Spinal cord (tissue), 10 donors: ENCODE data around the gene SELL. TPM values are rescaled to one million over a fixed set of nuclear protein-coding genes. Genes with fewer than 3 reads are reported as not detected.

ENCODE experiments used
- DNase-seq, 6 donors: peaks; one replicate each; pipeline versions ENCODE4 v3.0.0 to v3.0.0-alpha.2; 2013 to 2015; ENCODE audit warnings: low spot score in 6 of 6, low read depth in 4 of 6
- H3K27ac ChIP-seq: one replicate; pipeline ENCODE4 v1.5.1; 2013; ENCODE audit warnings: low read depth, low read length, control low read depth
- H3K27me3 ChIP-seq: one replicate; pipeline ENCODE4 v1.6.1; 2013; ENCODE audit warnings: low read length; ENCODE audit not compliant: control insufficient read depth, insufficient read depth
- H3K36me3 ChIP-seq: one replicate; pipeline ENCODE4 v1.6.1; 2013; ENCODE audit warnings: low read length; ENCODE audit not compliant: control insufficient read depth, insufficient read depth
- H3K4me1 ChIP-seq: one replicate; pipeline ENCODE4 v1.6.1; 2013; ENCODE audit warnings: low read length; ENCODE audit not compliant: control insufficient read depth, insufficient read depth
- H3K4me3 ChIP-seq: one replicate; pipeline ENCODE4 v1.5.1; 2013; ENCODE audit warnings: low read depth, low read length, control low read depth
- H3K9me3 ChIP-seq: one replicate; pipeline ENCODE4 v1.6.1; 2013; ENCODE audit warnings: low read length; ENCODE audit not compliant: control insufficient read depth, insufficient read depth
- WGBS: methylation state at CpG from one replicate; pipeline ENCODE4 v1.1.5; 2013; ENCODE audit warnings: missing lambda C conversion rate; ENCODE audit not compliant: insufficient coverage; 5-methylcytosine and 5-hydroxymethylcytosine counted together
- polyA plus RNA-seq, 2 donors: library from polyadenylated mRNA; unstranded; fragments of 120-200 nt; gene quantifications; one replicate each; pipeline ENCODE4 v1.2.1, GENCODE V29; 2013; ENCODE audit not compliant: insufficient read length in 2 of 2
- total RNA-seq, 2 donors: library from RNA; depleted of rRNA in 1 of 2; stranded (reverse); fragments of 120-200 nt in 1 of 2; fragments of >200 nt in 1 of 2; gene quantifications; one replicate each; pipeline versions ENCODE4 v1.2.3 to v1.2.4, GENCODE V29; 2013 to 2014
- donor health status: healthy.

The SELL gene
- total and polyA plus RNA-seq, 4 donors, result 3.7 to 15.9 (median 7.6) TPM

- Histone ChIP-seq H3K4me1 (no peaks in the 10 kb centered on the region), H3K27ac (no peak overlapping the region), H3K36me3 (no peaks in the 10 kb centered on the region), H3K9me3 (no peaks in the 10 kb centered on the region), H3K4me3 (no peak overlapping the region), H3K27me3 (no peaks in the 10 kb centered on the region)
- no CpG with 5 or more reads among the region's 4 CpGs for WGBS
- no peak for DNase-seq
Measured at GRCh38 chr1:169650551-169650950, 60.9 kb downstream of the SELL start.

- Histone ChIP-seq H3K9me3 (no peaks in the 10 kb centered on the region), H3K4me3 (no peak overlapping the region), H3K4me1 (no peaks in the 10 kb centered on the region), H3K27ac (no peak overlapping the region), H3K36me3 (no peaks in the 10 kb centered on the region), H3K27me3 (no peaks in the 10 kb centered on the region)
- WGBS, result no CpG with 5 or more reads among the region's 1 CpG
- no peak for DNase-seq
Measured at GRCh38 chr1:169648709-169649108, 62.7 kb downstream of the SELL start.

GRCh38 chr1:169648187-169648586 is 63.2 kb downstream of the SELL start:
- H3K36me3 ChIP-seq, result no peaks in the 10 kb centered on the region
- H3K4me1 ChIP-seq, result no peaks in the 10 kb centered on the region
- no peak overlapping the region for H3K4me3 ChIP-seq
- H3K9me3 ChIP-seq, result no peaks in the 10 kb centered on the region
- H3K27me3 ChIP-seq, result no peaks in the 10 kb centered on the region
- no peak for DNase-seq
- H3K27ac ChIP-seq, result no peak overlapping the region
- WGBS, result no CpG with 5 or more reads among the region's 2 CpGs

GRCh38 chr1:169647512-169647911 is 63.9 kb downstream of the SELL start:
- no peak overlapping the region for H3K4me3 ChIP-seq
- H3K4me1 ChIP-seq, result no peaks in the 10 kb centered on the region
- no peaks in the 10 kb centered on the region for H3K9me3 ChIP-seq
- H3K27ac ChIP-seq, result no peak overlapping the region
- no peaks in the 10 kb centered on the region for H3K27me3 ChIP-seq
- no peak for DNase-seq
- H3K36me3 ChIP-seq, result no peaks in the 10 kb centered on the region

GRCh38 chr1:169644297-169644696 is 67.1 kb downstream of the SELL start:
- Histone ChIP-seq H3K27ac (no peak overlapping the region), H3K9me3 (no peaks in the 10 kb centered on the region), H3K36me3 (no peaks in the 10 kb centered on the region), H3K4me3 (no peak overlapping the region), H3K4me1 (no peaks in the 10 kb centered on the region), H3K27me3 (no peaks in the 10 kb centered on the region)
- WGBS, result 86% methylated on average over 1 of the region's 3 CpGs
- DNase-seq, result no peak

Other genes starting within 250 kb of the SELL start
- gene SLC19A2, start 225.7 kb downstream of the SELL start, total RNA-seq, result 10 to 100 TPM in 1 of 2 donors, 1 to 10 TPM in 1; 9.5 to 18.8 TPM
- gene SLC19A2, start 225.7 kb downstream of the SELL start, polyA plus RNA-seq, result 10 to 100 TPM; 11.0 to 11.4 TPM
- gene F5, start 125.1 kb downstream of the SELL start, total RNA-seq, result 1 to 10 TPM; 1.5 to 8.4 TPM
- 1 to 10 TPM; 2.6 to 6.1 TPM for gene F5, start 125.1 kb downstream of the SELL start, polyA plus RNA-seq
- 1 to 10 TPM; 1.1 to 6.4 TPM for gene SELP, start 81.5 kb downstream of the SELL start, total RNA-seq
- gene SELP, start 81.5 kb downstream of the SELL start, polyA plus RNA-seq, result 1 to 10 TPM in 1 of 2 donors, under 1 TPM in 1; 0.11 to 1.0 TPM
- gene SELE, start 22.5 kb upstream of the SELL start, total RNA-seq, result 1 to 10 TPM; 7.1 to 7.8 TPM
- 1 to 10 TPM in 1 of 2 donors, under 1 TPM in 1; 0.14 to 1.0 TPM for gene SELE, start 22.5 kb upstream of the SELL start, polyA plus RNA-seq
- gene METTL18, start 83.3 kb upstream of the SELL start, total RNA-seq, result 10 to 100 TPM; 11.0 to 16.2 TPM
- 10 to 100 TPM in 1 of 2 donors, 1 to 10 TPM in 1; 9.1 to 11.6 TPM for gene METTL18, start 83.3 kb upstream of the SELL start, polyA plus RNA-seq
- 10 to 100 TPM; 11.6 to 15.4 TPM for gene SCYL3, start 182.3 kb upstream of the SELL start, total RNA-seq
- 10 to 100 TPM; 11.4 to 11.7 TPM for gene SCYL3, start 182.3 kb upstream of the SELL start, polyA plus RNA-seq